Lung (tissue), 12 donors: ENCODE data around the gene RMDN2. TPM values are rescaled to one million over a fixed set of nuclear protein-coding genes. Genes with fewer than 3 reads are reported as not detected.

Source experiments
- ATAC-seq: fragments of 200-7000 bp; cut with Tn5 transposase; one replicate; pipeline ENCODE4 v1.9.1; 2020; ENCODE audit warnings: moderate number of reproducible peaks; ENCODE audit not compliant: insufficient read depth, low FRiP score
- DNase-seq, 3 donors: peaks; one replicate each; pipeline ENCODE4 v3.0.0-alpha.2; 2013 to 2017
- H3K27ac ChIP-seq, 2 donors: one replicate each; pipeline ENCODE4 v1.5.1; 2013; ENCODE audit warnings: mild to moderate bottlenecking in 2 of 2, moderate library complexity in 2 of 2, control low read depth in 1 of 2, inconsistent platforms in 1 of 2, low read depth in 1 of 2, low read length in 1 of 2
- H3K27me3 ChIP-seq, 3 donors: one replicate each; pipeline ENCODE4 v1.5.1; 2013; ENCODE audit warnings: low read length in 2 of 3; ENCODE audit not compliant: control insufficient read depth in 3 of 3, insufficient read depth in 3 of 3
- H3K36me3 ChIP-seq, 4 donors: one replicate each; pipeline ENCODE4 v1.5.1; 2013; ENCODE audit warnings: low read length in 4 of 4, mild to moderate bottlenecking in 1 of 4, moderate library complexity in 1 of 4; ENCODE audit not compliant: control insufficient read depth in 4 of 4, insufficient read depth in 4 of 4
- H3K4me1 ChIP-seq, 5 donors: one replicate each; pipeline ENCODE4 v1.5.1; 2013; ENCODE audit warnings: low read length in 5 of 5, mild to moderate bottlenecking in 2 of 5, moderate library complexity in 1 of 5; ENCODE audit not compliant: control insufficient read depth in 5 of 5, insufficient read depth in 5 of 5
- H3K4me3 ChIP-seq: one replicate; pipeline ENCODE4 v1.5.1; 2013; ENCODE audit warnings: mild to moderate bottlenecking, control low read depth, moderate library complexity
- H3K9ac ChIP-seq, 2 donors: one replicate each; pipeline ENCODE4 v1.5.1; 2013; ENCODE audit warnings: low read length in 2 of 2, control low read depth in 1 of 2; ENCODE audit not compliant: insufficient read depth in 1 of 2
- H3K9me3 ChIP-seq, 4 donors: one replicate each; pipeline ENCODE4 v1.5.1; 2013; ENCODE audit warnings: low read length in 3 of 4, mild to moderate bottlenecking in 1 of 4, moderate library complexity in 1 of 4; ENCODE audit not compliant: control insufficient read depth in 4 of 4, insufficient read depth in 3 of 4
- WGBS, 2 donors: extraction: QIAGEN DNeasy Blood & Tissue Kit; methylation state at CpG; one replicate each; pipeline ENCODE4 v1.1.7; 2013; 5-methylcytosine and 5-hydroxymethylcytosine counted together
- polyA plus RNA-seq, 2 donors: library from polyadenylated mRNA; stranded (reverse); fragments of 200-250 nt; gene quantifications; one replicate each; pipeline ENCODE4 v1.2.1, GENCODE V29; 2013
- total RNA-seq, 2 donors: library from RNA; depleted of rRNA in 1 of 2; stranded (reverse); fragments of >200 nt in 1 of 2; gene quantifications; one replicate each; pipeline ENCODE4 v1.2.1, GENCODE V29; 2014 to 2021
- TF ChIP-seq, protein P1 (sequence below): IDR thresholded peaks from 2 replicates; pipeline ENCODE4 v1.5.1; 2012; ENCODE audit warnings: mild to moderate bottlenecking; ENCODE audit errors: control extremely low read depth, extremely low read depth
- donor health status: control.
- donor health status: control.
- donor health status: Bipolar disorder and iron deficiency.
- donor health status: healthy.
- donor health status: DM: yes; HTN: yes; CAD: no.

Gene RMDN2
- total and polyA plus RNA-seq, 4 donors = 7.7 to 37.9 (median 18.3) TPM

DNA sequence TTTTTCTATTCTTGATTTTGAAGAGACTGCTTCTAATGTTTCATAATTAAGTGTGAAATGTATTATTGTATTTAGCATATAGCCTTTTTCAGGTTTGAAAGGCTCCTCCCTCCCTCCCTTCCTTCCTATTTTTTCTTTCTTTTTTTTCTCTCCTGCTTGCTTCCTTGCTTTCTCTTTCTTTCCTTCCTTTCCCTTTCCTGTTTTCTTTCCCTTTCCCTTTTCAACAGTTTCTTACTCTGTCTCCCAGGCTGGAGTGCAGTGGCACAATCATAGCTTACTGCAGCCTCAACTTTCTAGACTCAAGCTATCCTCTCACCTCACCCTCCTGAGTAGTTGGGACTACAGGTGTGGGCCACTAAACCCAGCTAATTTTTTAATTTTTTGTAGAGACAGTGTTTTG, 44.6 kb downstream of the RMDN2 start:
- Histone ChIP-seq H3K27me3 (no peaks in the 10 kb centered on the region), H3K9me3 (no peaks in the 10 kb centered on the region)
- TF ChIP-seq, protein P1, sequence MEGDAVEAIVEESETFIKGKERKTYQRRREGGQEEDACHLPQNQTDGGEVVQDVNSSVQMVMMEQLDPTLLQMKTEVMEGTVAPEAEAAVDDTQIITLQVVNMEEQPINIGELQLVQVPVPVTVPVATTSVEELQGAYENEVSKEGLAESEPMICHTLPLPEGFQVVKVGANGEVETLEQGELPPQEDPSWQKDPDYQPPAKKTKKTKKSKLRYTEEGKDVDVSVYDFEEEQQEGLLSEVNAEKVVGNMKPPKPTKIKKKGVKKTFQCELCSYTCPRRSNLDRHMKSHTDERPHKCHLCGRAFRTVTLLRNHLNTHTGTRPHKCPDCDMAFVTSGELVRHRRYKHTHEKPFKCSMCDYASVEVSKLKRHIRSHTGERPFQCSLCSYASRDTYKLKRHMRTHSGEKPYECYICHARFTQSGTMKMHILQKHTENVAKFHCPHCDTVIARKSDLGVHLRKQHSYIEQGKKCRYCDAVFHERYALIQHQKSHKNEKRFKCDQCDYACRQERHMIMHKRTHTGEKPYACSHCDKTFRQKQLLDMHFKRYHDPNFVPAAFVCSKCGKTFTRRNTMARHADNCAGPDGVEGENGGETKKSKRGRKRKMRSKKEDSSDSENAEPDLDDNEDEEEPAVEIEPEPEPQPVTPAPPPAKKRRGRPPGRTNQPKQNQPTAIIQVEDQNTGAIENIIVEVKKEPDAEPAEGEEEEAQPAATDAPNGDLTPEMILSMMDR = no peak

DNA sequence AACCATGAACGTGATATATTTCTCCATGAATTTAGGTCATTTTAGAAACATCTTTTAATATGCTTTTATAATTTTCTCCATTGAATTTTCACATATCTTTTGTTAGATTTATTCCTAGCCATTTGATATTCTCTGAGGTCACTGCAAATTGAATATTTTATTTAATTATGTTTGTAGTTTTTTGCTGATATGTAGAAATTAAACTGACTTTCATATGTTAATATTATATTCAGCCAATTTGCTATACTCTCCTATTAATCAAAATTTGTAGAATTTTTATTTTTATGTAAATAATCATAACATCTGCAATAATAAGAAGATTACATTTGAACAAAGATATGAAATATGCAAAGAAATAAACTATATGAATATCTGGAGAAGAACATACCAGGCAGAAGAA, 46.9 kb downstream of the RMDN2 start:
- no peaks in the 10 kb centered on the region for H3K9me3 ChIP-seq

More for the DNA sequence above, 44.6 kb downstream of the RMDN2 start:
- DNase-seq = no peak
- Histone ChIP-seq H3K36me3 (no peaks in the 10 kb centered on the region), H3K9ac (no peak overlapping the region), H3K27ac (no peak overlapping the region), H3K4me3 (no peak overlapping the region), H3K4me1 (peaks cover 0 to 3% (median 0%) of the 10 kb centered on the region in 5 donors)
- ATAC-seq = no peak

DNA sequence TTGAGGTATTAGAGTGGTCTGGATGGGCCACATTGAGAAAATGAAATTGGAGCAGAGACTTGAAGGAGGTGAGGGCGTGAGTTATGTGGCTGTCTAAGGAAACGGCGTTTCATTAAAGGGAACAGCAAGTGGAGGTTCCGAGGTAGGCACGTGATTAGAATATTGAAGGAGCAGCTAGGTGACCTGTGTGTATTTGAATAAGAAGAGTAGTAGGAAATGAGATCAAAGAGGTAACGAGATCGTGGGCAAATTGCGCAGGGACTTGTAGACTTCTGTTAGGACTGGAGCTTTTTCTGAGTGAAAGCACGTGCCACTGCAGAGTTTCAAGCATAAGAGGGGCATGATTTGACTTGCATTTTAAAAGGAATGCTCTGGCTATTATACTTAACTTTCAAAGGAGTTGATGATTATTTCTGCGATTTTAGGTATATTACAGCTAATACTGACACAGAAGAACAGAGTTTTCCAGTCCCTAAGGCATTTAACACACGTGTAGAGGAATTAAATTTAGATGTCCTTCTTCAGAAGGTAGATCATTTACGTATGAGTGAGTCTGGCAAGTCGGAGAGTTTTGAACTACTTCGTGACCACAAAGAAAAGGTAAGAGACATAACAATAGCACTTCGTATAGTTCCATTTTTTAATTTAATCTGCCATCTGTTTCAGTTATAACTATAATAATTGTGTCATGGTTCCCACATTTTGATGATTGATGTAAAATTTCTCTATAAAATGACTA, 48.7 kb downstream of the RMDN2 start:
- H3K36me3 ChIP-seq = no peaks in the 10 kb centered on the region
- H3K9me3 ChIP-seq = no peaks in the 10 kb centered on the region
- H3K9ac ChIP-seq = no peak overlapping the region
- H3K27me3 ChIP-seq = no peaks in the 10 kb centered on the region
- peak in 2 of 3 donors; percentile 4 to 35 for DNase-seq
- ATAC-seq = peak; percentile 69
- no peak overlapping the region for H3K4me3 ChIP-seq
- H3K4me1 ChIP-seq = peaks cover 0 to 3% (median 0%) of the 10 kb centered on the region in 5 donors
- TF ChIP-seq, protein P1 = no peak
- 74 to 83% methylated on average over 15 of the region's 15 CpGs for WGBS, 2 donors
- H3K27ac ChIP-seq = peak overlapping the region in 1 of 2 donors; percentile 11

More for the DNA sequence above, 46.9 kb downstream of the RMDN2 start:
- DNase-seq (no peak), ATAC-seq (no peak)
- TF ChIP-seq, protein P1 = no peak
- H3K9ac ChIP-seq = no peak overlapping the region
- no peak overlapping the region for H3K4me3 ChIP-seq
- 93 to 99% methylated on average over 1 of the region's 1 CpG for WGBS, 2 donors
- no peak overlapping the region for H3K27ac ChIP-seq
- peaks cover 0 to 3% (median 0%) of the 10 kb centered on the region in 5 donors for H3K4me1 ChIP-seq
- no peaks in the 10 kb centered on the region for H3K36me3 ChIP-seq
- H3K27me3 ChIP-seq = no peaks in the 10 kb centered on the region
